NCI-H2107 treated with DMSO at 0.1 percent for 48 hours (cell line): ENCODE data around the gene TPCN2.

ENCODE experiments used
- DNase-seq: peaks from one replicate; lab custom pipeline; 2025; ENCODE audit not compliant: unreplicated experiment; lab: John Stamatoyannopoulos, UW

TPCN2 gene

GRCh38 chr11:69180226-69180625 lies 131.5 kb downstream of the TPCN2 start:
- DNase-seq: no peak

- no peak for DNase-seq
These were observed 132.0 kb downstream of the TPCN2 start for GRCh38 chr11:69180726-69181125.

GRCh38 chr11:69183613-69184012 lies 134.9 kb downstream of the TPCN2 start:
- no peak for DNase-seq
